ENCODE measurements around the gene SERPINB1.
A peak's percentile ranks its signal among the peaks of the same experiment; 100 is the strongest.
"Not testable (repeated sequence)": the region's sequence is repeated elsewhere in the genome, so short reads cannot be mapped to it uniquely, and the experiment has no call there.

The SERPINB1 gene

DNA sequence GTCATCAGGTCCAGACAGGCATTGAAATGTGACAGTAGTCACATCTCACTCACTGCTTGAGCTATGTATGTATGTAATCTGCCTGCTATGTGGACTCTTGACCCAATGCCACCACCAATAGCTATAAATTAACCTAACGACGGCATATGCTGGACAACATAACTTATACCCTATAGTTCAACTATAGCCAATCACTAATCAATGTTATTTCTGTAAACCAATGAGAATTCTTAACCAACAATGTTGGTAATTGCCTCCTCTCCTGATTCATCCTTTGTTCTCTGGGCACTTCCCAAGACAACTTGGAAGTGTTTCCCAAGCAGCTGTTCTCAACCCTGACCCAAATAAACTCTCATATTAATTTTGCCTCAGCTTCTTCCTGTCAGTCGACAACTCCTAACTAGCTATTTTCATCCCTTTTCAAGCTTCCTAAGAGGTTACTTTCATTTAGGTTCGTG is 24.1 kb upstream of the SERPINB1 start:
- no peak for DNase-seq

GRCh38 chr6:2865270-2865669 is 23.6 kb upstream of the SERPINB1 start:
- no peak for DNase-seq

- DNase-seq = no peak
These were observed 22.2 kb upstream of the SERPINB1 start for GRCh38 chr6:2863901-2864300.

DNA sequence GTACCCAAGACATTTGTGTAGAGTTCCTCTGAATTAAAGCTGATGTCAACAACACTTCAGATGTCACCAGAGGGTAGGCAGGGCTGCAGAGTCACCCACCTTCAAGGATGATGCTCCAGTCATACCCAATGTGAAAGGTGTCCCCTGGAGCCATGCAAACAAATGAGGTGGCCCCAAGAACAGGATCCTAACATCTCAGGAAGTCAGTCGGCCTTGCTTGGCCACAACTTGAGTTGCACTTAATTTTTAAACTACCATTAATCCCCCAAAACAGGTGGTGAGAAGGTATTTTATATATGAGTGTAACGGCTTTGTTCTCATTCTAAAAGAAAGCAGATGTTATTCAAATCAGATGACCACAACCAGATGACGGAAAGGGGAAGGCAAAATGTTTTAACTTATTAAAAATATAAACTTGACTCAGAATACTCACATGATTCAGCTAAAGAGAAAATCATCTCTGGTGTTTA is 21.1 kb upstream of the SERPINB1 start:
- peak; percentile 51 to 58 for DNase-seq

GRCh38 chr6:2861822-2862164 is 20.1 kb upstream of the SERPINB1 start:
- no peak for DNase-seq

DNA sequence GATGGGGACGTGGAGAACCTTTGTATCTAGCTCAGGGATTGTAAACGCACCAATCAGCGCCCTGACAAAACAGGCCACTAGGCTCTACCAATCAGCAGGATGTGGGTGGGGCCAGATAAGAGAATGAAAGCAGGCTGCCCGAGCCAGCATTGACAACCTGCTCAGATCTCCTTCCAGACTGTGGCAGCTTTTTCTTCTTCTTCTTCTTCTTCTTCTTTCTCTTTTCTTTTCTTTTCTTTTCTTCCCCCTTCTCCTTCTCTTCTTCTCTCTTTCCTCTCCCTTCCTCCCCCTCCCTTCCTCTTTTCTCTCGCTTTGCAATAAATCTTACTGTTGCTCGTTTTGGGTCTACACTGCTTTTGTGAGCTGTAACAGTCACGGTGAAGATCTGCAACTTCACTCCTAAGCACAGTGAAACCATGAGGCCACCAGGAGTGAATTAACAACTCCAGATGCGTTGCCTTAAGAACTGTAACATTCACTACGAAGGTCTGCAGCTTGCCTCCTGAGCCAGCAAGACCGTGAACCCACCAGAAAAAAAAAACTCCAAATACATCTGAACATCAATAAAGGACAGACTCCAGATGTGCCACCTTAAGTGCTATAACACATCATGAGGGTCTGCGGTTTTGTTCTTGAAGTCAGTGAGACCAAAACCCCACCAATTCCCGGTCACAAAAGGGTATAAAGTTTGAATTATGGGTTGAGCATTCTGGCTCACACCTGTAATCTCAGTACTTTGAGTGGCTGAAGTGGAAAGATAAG is 19.6 kb upstream of the SERPINB1 start:
- no peak for DNase-seq

- not testable (repeated sequence) for DNase-seq
These were observed 19.0 kb upstream of the SERPINB1 start for GRCh38 chr6:2860706-2861059.

DNA sequence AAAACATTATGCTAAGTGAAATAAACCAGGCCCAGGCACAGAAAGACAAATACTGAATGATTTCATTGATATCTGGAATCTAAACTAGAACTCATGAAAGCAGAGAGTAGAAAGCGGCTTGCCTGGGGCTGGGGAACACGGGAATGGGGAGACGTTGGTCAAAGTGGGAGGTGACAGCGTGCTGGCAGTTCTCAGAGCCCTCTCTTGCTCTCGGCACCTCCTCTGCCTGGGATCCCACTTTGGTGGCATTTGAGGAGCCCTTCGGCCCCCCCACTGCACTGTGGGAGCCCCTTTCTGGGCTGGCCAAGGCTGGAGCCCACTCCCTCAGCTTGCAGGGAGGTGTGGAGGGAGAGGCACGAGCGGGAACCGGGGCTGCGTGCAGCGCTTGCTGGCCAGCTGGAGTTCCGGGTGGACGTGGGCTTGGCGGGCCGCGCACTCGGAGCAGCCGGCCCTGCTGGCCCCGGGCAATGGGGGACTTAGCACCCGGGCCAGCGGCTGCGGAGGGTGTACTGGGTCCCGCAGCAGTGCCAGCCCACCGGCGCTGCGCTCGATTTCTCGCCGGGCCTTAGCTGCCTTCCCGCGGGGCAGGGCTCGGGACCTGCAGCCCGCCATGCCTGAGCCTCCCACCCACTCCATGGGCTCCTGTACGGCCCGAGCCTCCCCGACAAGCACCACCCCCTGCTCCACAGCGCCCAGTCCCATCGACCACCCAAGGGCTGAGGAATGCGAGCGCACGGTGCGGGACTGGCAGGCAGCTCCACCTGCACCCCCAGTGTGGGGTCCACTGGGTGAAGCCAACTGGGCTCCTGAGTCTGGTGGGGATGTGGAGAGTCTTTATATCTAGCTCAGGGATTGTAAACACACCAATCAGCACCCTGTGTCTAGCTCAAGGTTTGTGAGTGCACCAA is 18.4 kb upstream of the SERPINB1 start:
- not testable (repeated sequence) for DNase-seq

DNA sequence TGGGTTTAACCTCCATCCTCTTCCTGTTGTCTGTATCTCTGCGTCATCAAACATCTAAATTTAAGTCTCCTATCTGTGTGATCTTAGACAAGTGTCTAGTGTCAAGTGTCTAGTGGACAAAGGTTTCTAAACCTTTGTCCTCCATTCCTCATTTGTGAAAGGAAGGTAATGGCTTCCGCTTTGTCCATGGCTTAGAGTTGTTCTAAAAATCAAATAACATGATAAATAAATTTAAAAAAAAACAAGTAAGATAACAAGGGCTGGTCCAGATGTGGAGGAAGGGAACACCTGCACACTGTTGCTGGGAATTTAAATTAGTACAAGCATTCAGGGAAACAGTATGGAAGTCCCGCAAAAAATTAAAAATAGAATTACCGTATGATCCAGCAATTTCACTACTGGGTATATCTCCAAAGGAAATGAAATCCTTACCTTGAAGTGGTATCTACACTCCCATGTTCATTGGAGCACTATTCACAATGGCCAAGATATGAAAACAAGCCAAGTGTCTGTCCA is 17.6 kb upstream of the SERPINB1 start:
- DNase-seq = no peak

DNA sequence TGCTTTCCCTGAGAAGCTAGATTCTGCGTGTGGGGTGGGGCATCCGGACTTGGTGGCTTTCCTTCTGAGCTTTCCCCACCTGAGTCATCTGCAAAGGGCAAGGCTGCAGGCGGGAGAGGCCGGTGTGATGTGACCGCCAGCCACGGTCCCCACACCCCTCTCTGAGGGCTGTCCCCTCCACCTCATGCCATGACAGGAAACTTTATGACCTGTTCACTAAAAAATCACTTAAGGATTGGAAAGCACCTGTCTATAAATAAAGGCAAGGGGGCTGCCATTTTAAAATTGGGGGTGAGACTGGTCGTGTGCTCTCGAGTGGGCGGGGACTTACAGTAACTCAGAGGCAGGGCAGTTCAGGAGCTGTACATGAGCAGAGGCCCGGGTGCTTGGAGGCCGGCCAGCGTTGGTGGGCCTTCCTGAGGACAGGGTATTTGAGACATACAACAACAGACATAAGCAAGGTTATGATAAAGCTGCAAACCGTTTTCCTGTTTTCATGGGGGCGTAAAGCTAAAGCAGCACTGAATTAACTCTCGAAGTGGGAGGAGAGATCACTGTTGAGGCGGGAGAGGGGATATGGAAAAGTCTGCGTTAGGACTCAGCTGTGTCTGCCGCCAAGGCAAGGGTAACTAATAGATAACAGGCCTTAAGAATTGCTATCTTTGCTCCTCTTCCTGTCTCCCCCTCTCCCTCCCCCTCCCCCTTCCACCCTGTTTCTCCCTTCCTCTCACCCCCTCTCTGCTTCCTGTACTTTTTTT is 16.1 kb upstream of the SERPINB1 start:
- DNase-seq = peak; percentile 17 to 35

DNA sequence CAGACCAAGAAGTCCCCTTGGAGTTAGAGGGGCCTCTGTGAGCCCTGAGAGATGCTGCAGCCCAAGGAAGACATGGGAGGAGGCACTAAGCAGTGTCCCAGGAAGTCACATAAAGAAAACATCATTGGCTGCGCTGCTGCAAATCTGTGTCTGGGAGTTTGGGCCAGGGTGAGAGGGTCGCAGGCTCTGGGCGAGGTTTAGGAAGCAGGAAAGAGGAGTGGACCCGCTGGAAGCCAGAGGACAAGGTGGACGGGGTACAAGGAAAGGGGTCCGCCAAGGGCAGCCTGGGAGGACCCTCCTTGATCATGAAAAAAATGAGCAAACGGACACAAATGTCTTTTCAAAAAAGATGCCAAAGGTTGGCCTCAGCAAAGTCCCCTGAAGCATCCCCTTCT is 15.5 kb upstream of the SERPINB1 start:
- DNase-seq = no peak

- DNase-seq = peak in 1 of 2 donors; percentile 20
These were observed 13.4 kb upstream of the SERPINB1 start for GRCh38 chr6:2855061-2855519.

GRCh38 chr6:2854396-2854982 is 12.8 kb upstream of the SERPINB1 start:
- peak; percentile 86 to 90 for DNase-seq

GRCh38 chr6:2853769-2854395 is 12.2 kb upstream of the SERPINB1 start:
- peak; percentile 91 to 94 for DNase-seq

- DNase-seq = not testable (repeated sequence)
These were observed 11.7 kb upstream of the SERPINB1 start for GRCh38 chr6:2853378-2853768.

DNA sequence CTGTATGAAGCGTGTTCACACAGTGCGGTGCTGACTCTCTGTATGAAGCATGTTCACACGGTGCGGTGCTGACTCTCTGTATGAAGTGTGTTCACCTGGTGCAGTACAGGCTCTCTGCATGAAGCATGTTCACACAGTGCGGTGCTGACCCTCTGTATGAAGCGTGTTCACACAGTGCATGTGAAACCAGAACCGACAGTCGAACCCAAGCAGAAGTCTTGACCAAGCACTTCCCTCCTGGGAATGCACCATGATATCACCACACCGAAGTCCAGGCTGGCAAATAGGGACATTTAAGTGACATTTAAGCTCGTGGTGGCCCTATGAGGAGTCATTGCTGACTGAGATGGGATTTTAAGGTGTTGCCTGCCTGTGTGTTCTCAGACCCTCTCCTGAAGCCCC is 11.3 kb upstream of the SERPINB1 start:
- DNase-seq = peak in 1 of 2 donors; percentile 53

DNA sequence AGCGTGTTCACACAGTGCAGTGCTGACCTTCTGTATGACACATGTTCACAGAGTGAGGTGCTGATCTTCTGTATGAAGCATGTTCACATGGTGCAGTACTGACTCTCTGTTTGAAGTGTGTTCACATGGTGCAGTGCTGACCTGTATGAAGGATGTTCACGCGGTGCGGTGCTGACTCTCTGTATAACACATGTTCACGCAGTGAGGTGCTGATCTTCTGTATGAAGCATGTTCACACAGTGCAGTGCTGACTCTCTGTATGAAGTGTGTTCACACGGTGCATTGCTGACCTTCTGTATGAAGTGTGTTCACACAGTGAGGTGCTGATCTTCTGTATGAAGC is 10.8 kb upstream of the SERPINB1 start:
- DNase-seq = no peak

DNA sequence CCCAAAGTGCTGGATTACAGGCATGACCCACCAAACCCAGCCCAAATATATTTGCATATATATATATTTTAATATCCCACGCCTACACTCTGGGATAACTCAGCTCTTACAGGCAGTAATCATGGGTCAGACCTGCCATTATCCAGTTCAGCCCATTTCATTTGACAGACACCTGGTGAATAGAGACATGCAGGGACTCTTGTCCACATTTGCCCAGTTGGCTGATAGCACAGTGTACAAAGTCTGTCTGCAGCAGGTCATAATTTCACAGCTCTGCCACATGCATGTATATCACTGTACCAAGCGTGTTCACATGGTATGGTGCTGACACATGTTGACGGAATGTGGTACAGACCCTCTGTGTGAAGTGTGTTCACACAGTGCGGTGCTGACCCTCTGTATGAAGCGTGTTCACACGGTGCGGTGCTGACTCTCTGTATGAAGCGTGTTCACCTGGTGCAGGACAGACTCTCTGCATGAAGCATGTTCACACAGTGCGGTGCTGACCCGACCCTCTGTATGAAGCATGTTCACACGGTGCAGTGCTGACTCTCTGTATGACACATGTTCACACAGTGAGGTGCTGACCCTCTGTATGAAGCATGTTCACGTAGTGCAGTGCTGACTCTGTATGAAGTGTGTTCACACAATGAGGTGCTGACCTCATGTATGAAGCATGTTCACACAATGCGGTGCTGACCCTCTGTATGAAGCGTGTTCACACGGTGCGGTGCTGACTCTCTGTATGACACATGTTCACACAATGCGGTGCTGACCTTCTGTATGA is 10.3 kb upstream of the SERPINB1 start:
- no peak for DNase-seq

DNA sequence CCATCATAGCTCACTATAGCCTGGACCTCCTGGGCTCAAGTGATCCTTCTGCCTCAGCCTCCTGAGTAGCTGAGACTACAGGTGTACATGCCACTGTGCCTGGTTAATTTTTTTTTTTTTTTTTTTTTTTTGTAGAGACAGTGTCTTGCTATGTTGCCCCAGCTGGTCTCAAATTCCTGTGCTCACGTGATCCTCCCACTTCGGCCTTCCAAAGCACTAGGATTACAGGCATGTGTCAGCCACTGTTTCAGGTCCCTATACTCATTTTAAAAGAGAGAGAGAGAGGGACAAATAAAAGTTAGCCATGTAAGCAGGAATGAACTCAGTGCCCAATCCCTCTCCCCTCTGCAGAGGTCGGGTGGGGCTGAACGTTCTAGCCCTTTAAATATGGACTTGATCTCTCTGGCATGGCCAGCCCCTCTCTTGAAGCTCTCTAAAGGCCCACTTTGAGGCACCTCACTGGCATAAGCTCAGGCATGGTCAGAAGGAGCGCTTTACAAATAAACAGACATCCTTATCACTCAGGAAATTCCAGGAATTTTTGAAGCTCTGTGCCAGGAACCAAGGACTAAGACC is 9.0 kb upstream of the SERPINB1 start:
- DNase-seq = no peak

GRCh38 chr6:2848851-2849250 is 7.2 kb upstream of the SERPINB1 start:
- no peak for DNase-seq

DNA sequence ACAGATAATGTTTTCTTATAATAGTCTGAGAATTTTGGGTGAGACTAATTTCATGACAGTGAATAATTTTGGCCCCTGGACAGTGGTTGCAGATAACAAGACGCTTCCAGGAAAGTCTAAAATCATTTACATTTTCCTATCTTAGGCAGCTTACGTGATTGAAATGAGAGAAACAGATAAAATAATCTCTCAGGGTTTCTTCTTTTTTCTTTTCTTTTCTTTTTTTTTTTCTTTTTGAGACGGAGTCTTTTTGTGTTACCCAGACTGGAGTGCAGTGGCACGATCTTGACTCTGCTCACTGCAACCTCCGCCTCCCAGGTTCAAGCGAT is 4.2 kb upstream of the SERPINB1 start:
- no peak for DNase-seq

Measured in inflammatory macrophage (primary cell).